CD14-positive monocyte (primary cell): ENCODE measurements around the gene ZNF385B. TPM values are rescaled to one million over a fixed set of nuclear protein-coding genes. Genes with fewer than 3 reads are reported as not detected.

Experiments used
- DNase-seq, 3 donors: peaks; one replicate each; pipeline ENCODE4 v3.0.0-alpha.2; 2011 to 2022
- H2AFZ ChIP-seq: 2 replicates; pipeline ENCODE4 v1.6.0; 2012; ENCODE audit warnings: mild to moderate bottlenecking, low read depth, low read length, inconsistent platforms; ENCODE audit not compliant: insufficient read depth, poor library complexity, severe bottlenecking
- H3K27ac ChIP-seq, 2 donors: 1 replicate in 1 of 2; 2 replicates in 1 of 2; pipeline ENCODE4 v1.5.1; 2012 to 2013; ENCODE audit warnings: low read length in 2 of 2, control low read depth in 1 of 2, inconsistent platforms in 1 of 2, low read depth in 1 of 2, mild to moderate bottlenecking in 1 of 2
- H3K27me3 ChIP-seq, 2 donors: one replicate each; pipeline versions ENCODE4 v1.6.0 to v1.6.1; 2011 to 2013; ENCODE audit warnings: low read length in 2 of 2; ENCODE audit not compliant: control insufficient read depth in 2 of 2, insufficient read depth in 2 of 2
- H3K36me3 ChIP-seq, 2 donors: replicated peaks in 1 of 2; 1 replicate in 1 of 2; 2 replicates in 1 of 2; pipeline versions ENCODE4 v1.5.1 to v1.6.1; 2012 to 2013; ENCODE audit warnings: low read length in 2 of 2, control low read depth in 1 of 2, inconsistent platforms in 1 of 2, mild to moderate bottlenecking in 1 of 2; ENCODE audit not compliant: insufficient read depth in 2 of 2, control insufficient read depth in 1 of 2
- H3K4me1 ChIP-seq, 2 donors: 1 replicate in 1 of 2; 2 replicates in 1 of 2; pipeline versions ENCODE4 v1.5.1 to v1.6.1; 2012 to 2013; ENCODE audit warnings: low read length in 2 of 2, control low read depth in 1 of 2, inconsistent platforms in 1 of 2, mild to moderate bottlenecking in 1 of 2, moderate library complexity in 1 of 2; ENCODE audit not compliant: insufficient read depth in 2 of 2, control insufficient read depth in 1 of 2
- H3K4me2 ChIP-seq: replicated peaks from 2 replicates; pipeline ENCODE3; 2012; ENCODE audit warnings: low read length, moderate library complexity, mild to moderate bottlenecking; ENCODE audit not compliant: poor library complexity, severe bottlenecking; ENCODE audit errors: extremely low read depth
- H3K4me3 ChIP-seq, 3 experiments: fragments of 200-600 bp in 1 of 3; sonication (generic) in 1 of 3; replicated peaks in 1 of 3; 1 replicate in 2 of 3; 2 replicates in 1 of 3; pipeline ENCODE4 v1.5.1; 2011 to 2013; ENCODE audit warnings: low read length in 3 of 3, mild to moderate bottlenecking in 3 of 3, control low read depth in 2 of 3, low read depth in 2 of 3, inconsistent platforms in 1 of 3, moderate library complexity in 1 of 3
- H3K79me2 ChIP-seq: 2 replicates; pipeline ENCODE4 v1.6.0; 2012; ENCODE audit warnings: mild to moderate bottlenecking, control low read depth, inconsistent platforms, low read length, moderate library complexity; ENCODE audit not compliant: insufficient read depth
- H3K9ac ChIP-seq: 2 replicates; pipeline ENCODE4 v1.6.0; 2017; ENCODE audit warnings: low read length, mild to moderate bottlenecking; ENCODE audit not compliant: insufficient read depth, poor library complexity, severe bottlenecking
- H3K9me3 ChIP-seq, 2 donors: replicated peaks in 1 of 2; 1 replicate in 1 of 2; 2 replicates in 1 of 2; pipeline versions ENCODE4 v1.5.1 to v1.6.1; 2012 to 2013; ENCODE audit warnings: low read length in 2 of 2, control low read depth in 1 of 2; ENCODE audit not compliant: control insufficient read depth in 1 of 2, insufficient read depth in 1 of 2
- H4K20me1 ChIP-seq: 2 replicates; pipeline ENCODE4 v1.6.0; 2012; ENCODE audit warnings: mild to moderate bottlenecking, low read length, control low read depth, moderate library complexity; ENCODE audit not compliant: insufficient read depth
- H3K27ac Mint-ChIP-seq, 7 donors: one replicate each; pipeline ENCODE4 v1.8.0; 2020; ENCODE audit warnings: mild to moderate bottlenecking in 7 of 7, mixed read lengths in 7 of 7, moderate library complexity in 6 of 7, inconsistent platforms in 2 of 7
- H3K27me3 Mint-ChIP-seq, 3 donors: one replicate each; pipeline ENCODE4 v1.8.0; 2021 to 2022; ENCODE audit warnings: low read depth in 3 of 3, mild to moderate bottlenecking in 3 of 3, mixed read lengths in 3 of 3, moderate library complexity in 3 of 3, inconsistent platforms in 1 of 3
- H3K36me3 Mint-ChIP-seq, 2 donors: one replicate each; pipeline ENCODE4 v1.8.0; 2020; ENCODE audit warnings: mixed read lengths in 2 of 2, inconsistent platforms in 1 of 2, mild to moderate bottlenecking in 1 of 2
- H3K4me1 Mint-ChIP-seq: one replicate; pipeline ENCODE4 v1.8.0; 2020; ENCODE audit warnings: mild to moderate bottlenecking, mixed read lengths
- H3K4me3 Mint-ChIP-seq, 2 donors: one replicate each; pipeline ENCODE4 v1.8.0; 2020; ENCODE audit warnings: mild to moderate bottlenecking in 2 of 2, mixed read lengths in 2 of 2, moderate library complexity in 1 of 2
- H3K9me3 Mint-ChIP-seq, 7 donors: one replicate each; pipeline ENCODE4 v1.8.0; 2020 to 2022; ENCODE audit warnings: mixed read lengths in 7 of 7, mild to moderate bottlenecking in 6 of 7, moderate library complexity in 6 of 7, inconsistent platforms in 2 of 7
- CTCF ChIP-seq: fragments of 200-600 bp; IDR thresholded peaks from one replicate; pipeline ENCODE4 v1.8.0; 2022; ENCODE audit warnings: antibody characterized with exemption, mild to moderate bottlenecking
- WGBS: methylation state at CpG from one replicate; pipeline ENCODE4 v1.1.5; 2013; ENCODE audit warnings: missing lambda C conversion rate; ENCODE audit not compliant: insufficient coverage; 5-methylcytosine and 5-hydroxymethylcytosine counted together
- intact Hi-C, 2 donors: fragments of 100-400 bp; cut with micrococcal nuclease; formaldehyde crosslinking; loops; one replicate each; pipeline versions ENCODE4 v1.15.0 to v1.15.1; 2023
- polyA plus RNA-seq, 3 donors: library from polyadenylated mRNA; depleted of rRNA in 1 of 3; unstranded in 2 of 3; stranded (reverse) in 1 of 3; fragments of 300-500 nt in 2 of 3; fragments of >200 nt in 1 of 3; fragmentation: Illumina TruSeq in 2 of 3; gene quantifications; 1 replicate in 2 of 3; 2 replicates in 1 of 3; pipeline ENCODE4 v1.2.3, GENCODE V29; 2012 to 2021

Gene ZNF385B
- polyA plus RNA-seq, 3 donors, result not detected

- H3K27me3 Mint-ChIP-seq, result no peaks in the 10 kb centered on the region
- H3K36me3 Mint-ChIP-seq, result no peaks in the 10 kb centered on the region
- H3K9me3 Mint-ChIP-seq, result peaks cover 0 to 3% (median 0%) of the 10 kb centered on the region in 7 donors
- no peaks in the 10 kb centered on the region for H3K4me1 Mint-ChIP-seq
- no peak for TF ChIP-seq CTCF
- no peaks in the 10 kb centered on the region for H3K4me1 ChIP-seq
- H3K9me3 ChIP-seq, result no peaks in the 10 kb centered on the region
- no peak for DNase-seq
- intact Hi-C loops, result no loop called here
- no peaks in the 10 kb centered on the region for H3K36me3 ChIP-seq
- H3K4me2 ChIP-seq, result no peak overlapping the region
- H3K79me2 ChIP-seq, result no peaks in the 10 kb centered on the region
- no peak overlapping the region for H3K4me3 ChIP-seq
- H3K27ac ChIP-seq, result no peak overlapping the region
- H2AFZ ChIP-seq, result no peak overlapping the region
- H3K4me3 Mint-ChIP-seq, result no peak overlapping the region
- no peaks in the 10 kb centered on the region for H3K27me3 ChIP-seq
- no peaks in the 10 kb centered on the region for H4K20me1 ChIP-seq
- no peak overlapping the region for H3K27ac Mint-ChIP-seq
- no peak overlapping the region for H3K9ac ChIP-seq
- no CpG with 5 or more reads among the region's 3 CpGs for WGBS
These were observed 268.1 kb downstream of the ZNF385B start for GRCh38 chr2:179593323-179593722.

GRCh38 chr2:179592167-179592936, 269.1 kb downstream of the ZNF385B start:
- H2AFZ ChIP-seq, result no peak overlapping the region
- 86% methylated on average over 1 of the region's 7 CpGs for WGBS
- H3K9me3 Mint-ChIP-seq, result peaks cover 0 to 3% (median 0%) of the 10 kb centered on the region in 7 donors

More at GRCh38 chr2:179592167-179592936, 269.1 kb downstream of the ZNF385B start:
- Histone ChIP-seq H3K36me3 (no peaks in the 10 kb centered on the region), H3K27ac (no peak overlapping the region), H3K9me3 (no peaks in the 10 kb centered on the region), H3K4me3 (no peak overlapping the region), H3K9ac (no peak overlapping the region), H3K4me2 (no peak overlapping the region), H3K79me2 (no peaks in the 10 kb centered on the region), H4K20me1 (no peaks in the 10 kb centered on the region), H3K27me3 (no peaks in the 10 kb centered on the region), H3K4me1 (no peaks in the 10 kb centered on the region)
- Mint-ChIP-seq H3K36me3 (no peaks in the 10 kb centered on the region), H3K27ac (no peak overlapping the region), H3K4me1 (no peaks in the 10 kb centered on the region), H3K27me3 (no peaks in the 10 kb centered on the region), H3K4me3 (no peak overlapping the region)
- no peak for DNase-seq
- intact Hi-C loops, result no loop called here
- TF ChIP-seq CTCF, result no peak
